CD4-positive, alpha-beta T cell treated with Interleukin-6 for 4 hours (primary cell): ENCODE measurements around the gene LFNG.

Source experiments
- DNase-seq: peaks from one replicate; pipeline ENCODE4 v3.0.0-alpha.2; 2020; ENCODE audit warnings: mixed read lengths

LFNG gene

DNA sequence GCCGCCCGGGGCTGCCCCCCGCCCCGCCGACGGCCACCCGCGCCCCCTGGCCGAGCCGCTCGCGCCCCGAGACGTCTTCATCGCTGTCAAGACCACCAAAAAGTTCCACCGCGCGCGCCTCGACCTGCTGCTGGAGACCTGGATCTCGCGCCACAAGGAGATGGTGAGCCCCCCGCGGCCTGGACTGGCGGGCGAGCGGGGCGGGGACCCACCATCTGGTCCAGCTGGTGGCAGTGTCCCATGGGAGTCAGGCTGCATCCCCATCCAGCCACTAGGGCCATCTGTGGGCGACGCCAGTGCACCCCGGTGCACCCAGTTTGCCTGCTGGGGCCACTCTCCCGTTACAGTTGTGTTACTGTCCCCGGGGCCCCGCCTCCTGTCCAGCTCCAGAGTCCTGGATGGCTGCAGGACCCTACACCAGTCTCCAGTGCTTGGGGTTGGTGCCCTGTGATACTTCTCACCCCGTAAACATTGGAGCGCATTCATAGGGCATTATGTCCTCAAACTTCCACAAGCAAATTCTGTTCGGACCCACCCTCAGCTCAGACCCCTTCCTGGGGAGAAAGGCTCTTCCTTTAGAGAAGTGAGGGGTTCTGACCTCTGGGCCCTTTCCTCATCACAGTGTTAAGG is 672 bp downstream of the LFNG start:
- DNase-seq = peak; percentile 50

GRCh38 chr7:2520761-2521290 is 1.3 kb downstream of the LFNG start:
- DNase-seq = no peak

- no peak for DNase-seq
These were observed 1.8 kb downstream of the LFNG start for GRCh38 chr7:2521341-2521745.

DNA sequence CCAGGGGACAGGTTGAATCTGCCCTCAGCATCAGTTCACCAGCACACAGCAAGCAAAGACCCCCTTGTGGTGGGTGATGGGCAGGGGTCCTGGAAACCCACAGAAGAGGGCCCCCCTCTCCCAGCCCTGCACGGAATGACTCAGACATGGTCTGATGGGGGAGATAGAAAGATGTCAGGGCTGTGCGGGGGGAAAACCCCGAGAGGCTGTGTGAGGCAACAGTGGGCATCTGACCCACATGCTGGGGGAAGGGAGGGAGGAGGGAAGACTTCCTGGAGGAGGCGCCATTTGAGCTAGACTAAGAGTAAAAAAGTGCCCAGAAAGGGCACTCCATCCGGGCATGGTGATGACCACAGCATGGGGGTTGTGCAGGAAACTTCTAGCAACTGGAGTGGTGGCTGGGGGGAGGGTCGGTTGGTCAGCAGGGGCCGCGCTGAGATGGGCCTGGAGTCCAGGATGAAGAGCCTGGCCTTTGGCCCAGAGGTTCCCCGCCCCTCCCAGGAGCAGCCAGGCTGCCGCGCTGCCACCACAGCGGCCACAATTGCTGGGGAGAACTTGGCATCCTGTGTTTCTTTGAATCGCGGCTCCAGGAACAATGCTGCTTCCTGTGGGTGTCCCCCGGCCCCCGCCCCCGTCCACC is 2.5 kb downstream of the LFNG start:
- peak; percentile 81 for DNase-seq

DNA sequence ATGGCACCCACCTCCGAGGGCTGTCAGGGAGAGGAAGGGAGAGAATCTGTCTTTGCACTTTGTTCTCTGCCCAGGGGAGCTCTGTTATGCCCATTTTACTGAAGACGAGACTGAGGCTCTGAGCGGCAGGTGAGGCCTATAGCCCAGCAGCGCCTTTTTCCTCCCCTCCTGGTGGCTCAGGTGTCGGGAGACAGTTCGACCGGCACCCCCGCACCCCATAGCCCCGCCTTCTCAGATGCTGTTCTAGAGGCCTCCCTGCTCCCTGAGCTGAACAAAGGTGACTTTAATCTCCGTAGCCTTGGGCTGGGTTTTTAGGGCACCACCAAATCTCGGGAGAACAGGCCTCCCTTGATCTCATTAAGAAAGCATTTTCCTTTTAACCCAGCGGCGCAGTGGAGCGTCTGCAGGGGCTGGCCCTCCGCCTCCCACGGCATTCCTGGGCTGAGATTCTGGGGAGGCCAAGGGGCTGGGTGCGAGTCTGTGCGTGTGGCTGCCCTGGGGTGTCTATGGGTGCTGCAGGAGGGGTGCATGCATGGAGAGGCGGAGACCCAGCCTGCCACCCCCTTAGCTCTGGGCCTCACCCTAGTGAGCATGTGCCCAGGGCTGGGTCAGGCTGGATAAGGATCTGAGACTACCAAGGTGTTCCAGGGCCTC is 3.3 kb downstream of the LFNG start:
- DNase-seq = peak; percentile 52

DNA sequence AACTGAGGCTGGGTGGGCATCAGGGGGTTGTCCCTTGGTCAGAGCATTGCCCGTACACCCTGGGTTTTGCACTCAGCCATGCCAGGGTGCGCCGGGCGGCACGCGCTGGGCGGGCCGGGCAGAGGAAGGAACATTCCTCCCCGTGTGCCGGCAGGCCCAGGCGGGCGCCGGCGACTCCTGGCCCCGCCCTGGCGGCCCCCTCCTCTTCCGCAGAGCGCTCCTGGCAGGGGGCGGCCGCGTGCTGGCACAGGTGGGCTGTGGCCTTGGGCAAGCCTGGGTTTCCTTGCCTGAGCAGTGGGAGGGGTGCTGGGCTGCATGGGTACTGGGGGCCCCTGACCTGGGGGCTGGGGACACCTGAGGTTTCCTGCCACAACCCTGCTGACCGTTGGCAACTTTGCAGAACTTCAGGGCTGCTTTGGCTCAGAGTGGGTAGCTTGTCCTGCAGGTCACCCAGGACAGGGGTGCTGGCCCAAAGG is 3.9 kb downstream of the LFNG start:
- DNase-seq = no peak

DNA sequence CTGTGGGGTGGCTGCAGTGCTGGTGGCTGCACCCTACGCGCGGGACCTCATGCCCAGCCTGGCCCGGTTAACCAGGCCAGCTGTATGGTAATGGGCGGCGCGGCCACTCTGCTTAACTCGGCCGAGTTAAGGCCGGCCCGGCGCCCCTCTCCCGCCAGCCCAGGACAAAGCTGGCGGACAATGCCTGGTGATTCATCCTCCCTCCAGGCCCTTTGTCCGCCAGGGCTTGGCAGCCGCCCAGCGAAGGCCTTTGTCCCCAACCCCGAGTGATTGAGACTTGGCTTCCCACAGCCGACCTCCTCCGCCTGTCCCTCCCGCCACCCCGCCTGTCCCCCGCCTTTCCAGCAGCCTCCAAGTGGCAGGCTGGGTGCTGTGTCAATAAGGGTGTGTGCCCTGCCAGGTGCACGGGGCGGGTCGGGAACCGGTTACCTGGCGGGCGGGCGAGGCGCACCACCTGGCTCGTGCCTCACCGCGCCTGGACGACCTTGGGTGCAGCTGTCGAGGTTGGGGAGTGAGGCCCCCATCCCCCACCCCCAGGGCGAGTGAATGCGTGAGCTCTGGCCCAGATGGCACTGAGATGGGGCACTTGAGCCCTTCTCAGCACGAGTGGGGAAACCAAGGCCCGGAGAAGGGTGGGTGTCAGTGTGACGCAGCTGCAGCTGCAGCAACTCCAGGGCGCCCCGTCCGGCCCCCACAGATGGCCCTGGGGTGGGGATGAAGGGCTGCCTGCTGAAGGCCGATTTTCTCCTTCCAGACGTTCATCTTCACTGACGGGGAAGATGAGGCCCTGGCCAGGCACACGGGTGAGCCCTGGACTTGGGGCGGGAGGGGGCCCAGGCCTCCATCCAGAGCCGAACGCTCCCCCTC is 4.6 kb downstream of the LFNG start:
- no peak for DNase-seq

GRCh38 chr7:2524808-2525657 is 5.5 kb downstream of the LFNG start:
- DNase-seq = peak; percentile 1

DNA sequence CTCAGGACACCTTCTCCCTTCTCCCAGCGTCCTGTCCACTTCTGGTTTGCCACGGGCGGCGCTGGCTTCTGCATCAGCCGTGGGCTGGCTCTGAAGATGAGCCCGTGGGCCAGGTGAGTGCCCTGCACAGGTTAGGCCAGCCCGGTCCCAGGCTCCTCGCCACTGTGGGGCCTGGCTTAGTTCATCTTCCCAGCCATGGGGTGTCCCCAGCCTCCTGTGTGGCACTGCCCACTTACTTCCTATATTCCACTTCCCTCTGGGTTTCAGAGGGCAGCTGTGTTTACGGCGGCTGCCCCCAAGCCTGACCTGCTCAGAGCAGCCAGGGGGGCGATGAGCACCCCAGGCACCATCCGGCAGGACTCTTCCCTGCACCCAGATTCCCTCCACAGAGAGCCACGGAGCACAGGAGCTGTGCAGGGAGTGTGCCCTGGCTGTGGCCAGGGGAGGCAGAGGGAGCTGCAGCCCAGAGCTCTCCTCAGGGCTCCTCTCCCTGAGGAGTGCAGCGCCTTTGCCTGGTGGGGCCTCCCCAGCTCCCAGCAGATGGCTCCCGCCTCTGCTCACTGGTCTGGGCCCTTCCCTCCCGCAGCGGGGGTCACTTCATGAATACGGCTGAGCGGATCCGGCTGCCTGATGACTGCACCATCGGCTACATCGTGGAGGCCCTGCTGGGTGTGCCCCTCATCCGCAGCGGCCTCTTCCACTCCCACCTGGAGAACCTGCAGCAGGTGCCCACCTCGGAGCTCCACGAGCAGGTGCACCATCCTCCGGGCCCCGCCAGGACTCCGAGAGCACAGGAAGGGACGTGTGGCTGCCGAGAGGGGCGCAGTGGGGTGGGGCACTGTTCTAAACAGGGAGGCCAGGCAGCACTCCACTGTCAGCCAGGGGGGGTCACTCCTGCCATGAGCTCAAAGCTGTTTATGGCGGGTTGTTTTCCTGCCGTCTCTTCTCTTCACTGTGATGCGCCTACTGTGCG is 6.4 kb downstream of the LFNG start:
- DNase-seq = peak; percentile 10

GRCh38 chr7:2526659-2527504 is 7.3 kb downstream of the LFNG start:
- peak; percentile 7 for DNase-seq

- DNase-seq = peak; percentile 83
These were observed 8.2 kb downstream of the LFNG start for GRCh38 chr7:2527505-2528467.

DNA sequence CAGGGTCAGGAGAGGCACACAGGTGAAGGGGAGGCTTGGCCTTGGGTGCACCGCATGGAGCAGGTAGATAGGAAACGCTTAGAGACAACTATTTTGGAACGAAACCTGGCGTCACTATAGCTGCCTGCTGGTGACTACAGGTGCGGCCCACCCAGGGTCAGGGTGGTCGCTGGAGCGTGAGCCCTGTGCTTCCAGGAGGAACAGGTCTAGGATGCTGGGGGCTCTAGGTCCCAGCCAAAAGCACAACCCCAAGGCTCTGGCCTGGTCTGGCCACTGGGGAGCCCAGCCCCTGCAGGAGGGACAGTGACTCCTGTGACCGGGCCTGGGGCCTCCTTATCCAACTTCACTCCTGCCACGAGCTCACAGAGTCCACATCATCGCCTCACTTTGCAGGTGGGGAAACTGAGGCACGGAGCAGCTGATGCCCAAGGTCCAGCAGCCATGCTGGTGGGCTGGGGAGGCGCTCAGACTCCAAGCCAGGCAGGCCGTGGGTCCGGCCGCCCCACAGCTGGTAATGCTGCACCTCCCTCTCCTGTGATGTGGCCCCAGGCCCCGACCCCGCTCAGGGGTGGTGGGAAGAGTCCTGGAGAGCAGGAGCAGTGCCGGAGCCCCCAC is 9.0 kb downstream of the LFNG start:
- peak; percentile 2 for DNase-seq

DNA sequence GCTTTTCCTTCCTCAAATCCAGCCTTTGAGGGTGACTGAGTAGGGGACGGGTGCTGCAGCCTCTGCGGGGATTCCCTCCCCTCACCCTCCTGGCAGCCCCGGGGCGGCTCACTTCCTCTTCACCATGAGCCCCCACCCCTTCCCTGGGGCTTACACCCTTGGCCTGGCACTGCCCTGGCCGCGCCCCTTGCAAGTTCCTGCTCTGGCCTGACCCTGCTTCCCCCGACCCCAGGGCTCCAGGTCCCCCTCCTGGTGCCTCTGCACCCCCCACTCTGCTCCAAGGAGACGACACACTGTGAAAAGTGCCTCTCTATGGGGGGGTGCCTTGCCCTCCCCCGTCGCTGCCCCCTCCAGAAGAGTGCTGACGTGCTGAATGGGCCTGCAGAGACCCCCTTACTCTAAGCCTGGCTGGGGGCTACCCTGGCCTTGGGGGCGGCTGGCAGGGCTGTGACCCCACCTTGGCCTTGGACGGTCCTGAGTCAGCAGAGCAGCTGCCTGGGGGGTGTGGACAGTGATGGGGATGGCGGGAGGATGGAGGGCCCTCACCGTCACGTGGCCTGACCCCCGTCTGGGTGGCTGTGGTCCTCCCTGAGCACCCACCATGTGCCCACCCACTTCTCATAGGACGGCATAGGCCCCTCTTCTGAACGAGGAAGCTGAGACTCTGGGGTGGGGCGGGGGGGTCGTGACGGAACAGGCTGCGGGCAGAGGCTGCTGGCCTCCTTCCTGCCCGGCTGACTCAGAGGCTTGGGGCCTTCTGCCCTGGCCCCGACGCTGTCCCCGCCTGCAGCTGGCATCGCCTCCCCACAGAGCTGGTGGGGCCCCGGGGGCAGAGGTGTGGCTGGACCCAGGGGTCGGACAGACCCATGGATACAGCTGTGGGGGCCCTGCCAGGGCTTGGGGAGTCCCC is 9.8 kb downstream of the LFNG start:
- DNase-seq = peak; percentile 82

DNA sequence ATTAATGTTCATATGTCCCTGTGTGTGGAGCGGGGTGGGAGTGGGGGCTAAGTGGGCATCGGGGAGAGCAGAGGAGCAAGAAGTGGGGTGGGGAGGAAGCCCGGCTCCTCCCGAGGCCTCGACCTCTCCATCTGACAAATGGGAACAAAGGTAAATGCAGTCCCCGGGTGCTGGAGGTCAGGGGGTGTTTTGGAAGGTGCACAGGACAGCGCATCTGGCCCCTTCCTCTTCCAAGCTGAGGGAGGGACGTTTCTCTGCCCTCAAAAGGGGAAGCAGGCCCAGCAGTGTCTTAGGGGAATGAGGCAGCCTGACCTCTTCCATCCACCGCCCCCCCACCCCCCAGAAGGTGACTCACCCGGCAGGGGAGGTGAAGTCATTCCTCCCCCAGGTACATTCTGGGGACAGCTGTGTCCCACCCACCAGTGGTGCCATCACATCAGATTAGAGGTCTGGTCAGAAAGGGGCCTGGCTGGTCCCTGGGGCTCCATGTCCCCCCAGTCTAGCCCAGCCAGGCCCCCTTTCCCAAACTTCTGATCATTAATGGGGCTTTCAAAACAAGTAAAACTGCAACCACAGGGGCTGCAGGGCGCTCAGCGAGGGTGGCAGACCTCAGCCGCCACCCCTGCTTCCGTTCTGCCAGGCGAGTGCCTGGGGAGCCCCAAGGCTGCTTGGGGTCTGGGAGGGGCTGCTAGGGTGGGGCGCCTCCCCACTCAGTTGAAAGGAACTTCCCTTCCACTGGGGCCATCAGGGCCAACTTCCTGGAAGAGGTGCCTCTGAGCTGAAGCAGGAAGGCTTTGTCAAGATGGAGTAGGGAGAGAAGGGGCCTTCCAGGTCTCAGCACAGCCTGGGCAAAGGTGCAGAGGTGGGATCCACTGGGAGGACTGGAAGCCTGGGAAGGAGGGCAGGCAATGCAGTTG is 10.8 kb downstream of the LFNG start:
- peak; percentile 89 for DNase-seq

DNA sequence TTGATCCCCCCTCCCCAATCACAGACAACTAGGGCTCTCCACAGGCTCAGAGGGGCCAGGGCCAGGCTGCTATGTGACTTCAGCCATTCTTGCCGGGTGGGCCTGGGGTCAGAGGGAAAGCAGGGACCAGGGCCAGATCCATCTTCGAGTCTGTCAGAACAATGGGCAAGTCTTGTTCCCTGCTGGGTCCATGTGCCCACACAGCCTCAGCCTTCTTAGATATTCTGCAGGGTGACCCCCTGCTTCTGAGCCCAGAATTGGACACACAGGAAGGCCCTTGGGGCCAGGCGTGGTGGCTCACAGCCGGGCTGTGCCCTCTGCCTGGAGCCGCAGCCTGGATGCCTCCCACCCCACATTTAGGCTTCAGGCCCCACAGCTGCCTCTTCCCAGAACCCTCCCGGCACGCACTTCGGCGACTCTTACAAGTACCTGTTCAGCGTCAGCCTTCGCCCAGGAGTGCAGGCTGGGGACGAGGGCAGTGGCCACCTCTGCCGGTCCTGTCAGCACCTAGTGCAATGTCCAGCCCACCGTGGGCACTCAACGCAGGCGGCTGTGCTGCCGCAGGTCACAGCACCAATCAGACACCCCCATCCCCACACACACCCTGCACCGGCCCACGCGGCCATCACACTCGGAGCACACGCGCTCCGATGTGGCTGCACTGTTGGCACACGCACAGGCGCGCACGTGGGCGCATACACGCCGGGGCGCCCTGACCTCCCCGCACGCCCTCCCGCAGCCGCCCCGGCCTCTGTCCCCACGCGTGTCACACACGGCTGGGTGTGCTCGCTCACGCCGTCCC is 11.6 kb downstream of the LFNG start:
- peak; percentile 2 for DNase-seq
